GM12801 (cell line): ENCODE data around the gene TCF15.

Source experiments
- TF ChIP-seq, protein P1 (sequence below): IDR thresholded peaks from one replicate; pipeline ENCODE4 v1.5.1; 2011; ENCODE audit warnings: control low read depth; ENCODE audit not compliant: insufficient read length; ENCODE audit errors: extremely low read depth

The TCF15 gene

DNA sequence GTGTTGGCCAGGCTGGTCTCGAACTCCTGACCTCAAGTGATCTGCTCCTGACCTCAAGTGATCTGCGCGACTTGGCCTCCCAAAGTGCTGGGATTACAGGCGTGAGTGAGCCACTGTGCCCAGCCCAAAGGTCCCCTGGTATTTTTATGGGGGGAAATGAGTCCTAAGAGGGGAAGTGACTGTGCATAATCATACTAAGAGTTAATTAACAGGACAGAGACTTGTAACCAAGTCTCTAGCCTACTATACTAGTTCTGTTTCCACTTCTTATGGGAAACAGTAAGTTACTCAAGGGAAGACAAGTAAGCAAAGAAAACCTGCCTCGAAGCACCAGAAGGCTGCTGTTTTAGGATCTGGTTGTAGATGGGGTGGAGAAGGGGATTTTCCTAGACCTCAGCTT lies 27.9 kb downstream of the TCF15 start:
- TF ChIP-seq, protein P1, sequence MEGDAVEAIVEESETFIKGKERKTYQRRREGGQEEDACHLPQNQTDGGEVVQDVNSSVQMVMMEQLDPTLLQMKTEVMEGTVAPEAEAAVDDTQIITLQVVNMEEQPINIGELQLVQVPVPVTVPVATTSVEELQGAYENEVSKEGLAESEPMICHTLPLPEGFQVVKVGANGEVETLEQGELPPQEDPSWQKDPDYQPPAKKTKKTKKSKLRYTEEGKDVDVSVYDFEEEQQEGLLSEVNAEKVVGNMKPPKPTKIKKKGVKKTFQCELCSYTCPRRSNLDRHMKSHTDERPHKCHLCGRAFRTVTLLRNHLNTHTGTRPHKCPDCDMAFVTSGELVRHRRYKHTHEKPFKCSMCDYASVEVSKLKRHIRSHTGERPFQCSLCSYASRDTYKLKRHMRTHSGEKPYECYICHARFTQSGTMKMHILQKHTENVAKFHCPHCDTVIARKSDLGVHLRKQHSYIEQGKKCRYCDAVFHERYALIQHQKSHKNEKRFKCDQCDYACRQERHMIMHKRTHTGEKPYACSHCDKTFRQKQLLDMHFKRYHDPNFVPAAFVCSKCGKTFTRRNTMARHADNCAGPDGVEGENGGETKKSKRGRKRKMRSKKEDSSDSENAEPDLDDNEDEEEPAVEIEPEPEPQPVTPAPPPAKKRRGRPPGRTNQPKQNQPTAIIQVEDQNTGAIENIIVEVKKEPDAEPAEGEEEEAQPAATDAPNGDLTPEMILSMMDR, result no peak

DNA sequence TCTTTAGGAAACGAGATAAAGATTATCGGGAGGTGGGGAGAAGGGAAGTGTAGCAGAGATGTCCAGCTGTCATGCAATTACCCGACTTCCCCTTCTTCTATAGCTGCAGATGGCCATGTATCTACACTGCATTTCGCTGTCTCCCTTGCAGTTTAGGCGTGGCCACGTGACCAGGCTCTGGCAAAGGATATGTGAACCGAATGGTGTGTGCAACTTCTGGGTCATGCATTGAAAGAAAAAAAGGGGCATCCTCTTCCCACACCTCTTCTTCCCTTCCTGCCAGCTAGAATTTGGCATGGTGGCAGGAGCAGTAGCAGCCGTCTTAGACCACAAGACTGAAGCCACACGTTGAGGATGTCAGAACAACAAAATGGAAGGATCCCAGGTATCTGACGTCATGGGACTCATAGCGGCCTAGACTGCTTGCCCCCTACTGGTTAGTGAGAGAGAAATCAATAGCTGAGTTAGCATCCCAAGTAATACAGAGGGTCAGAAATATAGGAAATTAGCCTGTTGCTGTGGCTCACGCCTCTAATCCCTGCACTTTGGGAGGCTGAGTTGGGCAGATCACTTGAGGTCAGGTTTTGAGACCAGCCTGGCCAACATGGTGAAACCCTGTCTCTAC lies 32.8 kb downstream of the TCF15 start:
- TF ChIP-seq, protein P1, result no peak

DNA sequence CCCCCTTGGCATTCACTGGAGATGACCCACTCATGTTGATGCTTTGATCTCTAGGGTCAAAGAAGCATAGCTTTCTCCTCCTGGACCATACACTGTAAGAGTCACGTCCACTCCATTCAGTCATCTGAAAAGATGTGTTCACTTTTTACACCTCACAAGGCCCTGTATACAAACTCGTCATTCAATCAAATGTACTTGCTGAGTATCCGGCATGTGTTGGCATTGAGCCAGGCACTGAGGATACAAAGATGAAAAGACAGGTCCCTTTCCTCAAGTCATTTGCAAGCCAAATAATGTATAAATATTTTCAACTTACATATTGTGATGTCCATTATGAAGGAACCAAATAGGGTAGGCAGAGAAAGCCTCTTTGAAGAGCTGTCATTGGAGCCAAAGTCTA lies 34.0 kb downstream of the TCF15 start:
- TF ChIP-seq, protein P1, result no peak

DNA sequence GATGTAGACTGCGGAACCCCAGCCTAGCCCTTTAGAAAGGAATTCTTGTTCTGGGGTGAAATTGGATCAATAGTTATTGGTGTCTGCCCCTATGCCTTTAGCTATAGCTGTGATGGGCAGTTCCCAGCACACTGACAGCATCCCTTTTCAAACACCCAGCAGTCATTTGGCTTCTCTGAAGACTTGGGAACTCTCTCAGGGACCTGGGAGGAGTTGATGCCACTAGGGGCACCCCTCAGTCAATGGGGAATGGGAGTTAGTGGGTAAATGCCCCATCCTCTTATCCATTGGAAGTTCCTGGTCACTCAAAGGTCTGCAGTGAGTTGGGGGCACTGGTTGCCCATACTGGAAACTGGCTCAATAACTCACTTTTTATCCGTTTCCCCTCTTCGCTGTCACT lies 34.9 kb downstream of the TCF15 start:
- TF ChIP-seq, protein P1, result no peak

DNA sequence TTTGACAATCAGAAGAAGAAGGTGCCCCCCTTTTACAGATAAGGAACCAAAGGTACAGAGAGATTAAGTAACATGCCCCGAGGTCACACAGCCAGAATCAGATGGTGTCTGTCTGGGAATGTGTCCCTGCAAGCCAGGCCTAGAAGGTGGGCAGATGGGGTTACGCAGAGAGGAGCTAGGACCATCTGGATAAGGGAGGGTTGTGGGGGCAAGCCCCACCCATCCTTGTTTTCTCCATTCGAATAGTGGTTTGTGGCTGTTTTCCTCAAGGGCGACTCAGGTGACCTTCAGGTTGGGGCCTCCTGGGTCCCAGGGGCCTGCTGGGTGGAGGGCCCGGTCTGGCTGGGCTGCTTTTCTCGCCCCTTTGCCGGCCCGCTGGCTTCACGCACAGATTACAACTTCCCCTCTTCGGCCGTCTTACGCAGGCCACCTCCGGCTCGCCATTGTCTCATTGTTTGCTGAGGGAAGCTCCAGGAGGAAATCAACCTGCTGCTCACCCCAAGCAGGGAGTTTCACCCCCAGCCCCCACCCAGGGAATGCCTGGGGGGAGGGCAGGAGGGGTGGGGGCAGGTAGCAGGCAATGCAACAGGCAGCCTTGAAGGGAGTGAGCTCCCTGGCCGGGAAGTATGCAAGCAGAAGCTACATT lies 35.7 kb downstream of the TCF15 start:
- TF ChIP-seq, protein P1, result no peak

DNA sequence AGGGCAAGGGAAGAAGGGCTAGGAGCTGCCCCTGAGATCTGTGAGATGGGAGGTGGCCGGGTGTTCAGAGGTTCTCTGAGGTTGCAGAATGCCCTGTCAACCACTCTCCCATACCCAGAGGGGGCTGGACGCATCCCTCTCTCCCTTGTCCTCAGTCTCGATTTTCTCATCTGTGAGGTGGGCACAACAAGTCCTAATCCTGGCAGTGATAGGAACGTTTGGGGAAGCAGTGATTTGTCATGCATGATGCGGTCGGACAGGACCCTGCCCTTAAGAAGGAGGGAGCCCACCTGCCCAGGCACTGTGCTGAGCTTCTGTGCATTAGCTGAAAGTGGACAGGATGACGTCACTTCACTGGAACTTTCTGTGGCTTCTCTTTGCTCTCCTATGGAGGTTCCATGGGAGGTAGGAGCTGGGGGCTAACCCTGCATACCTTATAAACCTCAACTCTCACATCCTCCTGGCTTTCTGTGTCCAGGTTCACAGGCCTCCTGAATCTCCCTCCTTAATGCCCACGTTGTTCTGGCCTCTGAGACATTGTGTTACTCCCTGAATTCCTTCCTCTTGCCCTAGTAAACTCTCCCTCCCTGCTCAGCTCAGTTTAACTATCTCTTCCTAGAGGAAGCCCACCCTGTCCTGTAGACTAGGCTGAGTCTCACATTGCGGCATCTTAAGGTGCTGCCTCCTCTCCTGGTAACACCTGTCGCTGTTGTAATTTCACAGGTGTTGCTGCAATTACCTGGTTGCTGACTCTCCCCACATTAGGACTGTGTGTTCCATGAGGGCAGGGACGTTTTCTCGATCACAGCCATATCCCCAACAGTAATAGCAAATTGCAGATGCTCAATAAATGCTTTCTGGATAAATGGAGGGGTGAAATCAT lies 36.5 kb downstream of the TCF15 start:
- TF ChIP-seq, protein P1, result no peak

DNA sequence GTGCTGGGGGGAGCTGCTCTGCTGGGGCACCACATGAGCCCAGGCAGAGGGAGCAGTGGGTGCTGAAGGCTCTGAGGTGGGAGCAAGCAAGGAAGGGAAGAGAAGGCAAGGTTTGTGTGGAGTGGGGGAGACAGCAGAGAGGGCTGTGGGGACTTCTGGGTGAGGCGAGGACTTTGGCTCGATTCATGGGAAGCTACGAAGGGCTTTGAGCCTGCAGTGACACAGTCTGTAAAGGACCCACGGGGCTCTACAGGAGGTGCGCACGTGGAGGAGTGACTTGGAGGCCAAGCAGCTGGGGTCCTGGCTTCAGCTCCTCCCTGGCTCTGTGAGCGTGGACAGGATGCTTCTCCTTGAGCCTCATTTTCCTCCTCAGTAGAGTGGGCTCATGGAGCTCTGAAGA lies 37.4 kb downstream of the TCF15 start:
- TF ChIP-seq, protein P1, result no peak
